Uterus (tissue), 2 donors: ENCODE measurements around the gene PLA2G4B.

Experiments
- POLR2A ChIP-seq, 2 donors: fragments of 450-650 bp; IDR thresholded peaks; one replicate each; pipeline ENCODE4 v1.6.1; 2016; ENCODE audit warnings: antibody characterized with exemption in 2 of 2, mild to moderate bottlenecking in 1 of 2, moderate library complexity in 1 of 2
- TF ChIP-seq, protein P1 (sequence below), 4 experiments: fragments of 200-600 bp in 2 of 4; fragments of 450-650 bp in 2 of 4; sonication (generic) in 2 of 4; IDR thresholded peaks; one replicate each; pipeline ENCODE4 v1.5.1; 2016 to 2019; ENCODE audit warnings: antibody characterized with exemption in 4 of 4, mild to moderate bottlenecking in 2 of 4, moderate library complexity in 1 of 4

DNA sequence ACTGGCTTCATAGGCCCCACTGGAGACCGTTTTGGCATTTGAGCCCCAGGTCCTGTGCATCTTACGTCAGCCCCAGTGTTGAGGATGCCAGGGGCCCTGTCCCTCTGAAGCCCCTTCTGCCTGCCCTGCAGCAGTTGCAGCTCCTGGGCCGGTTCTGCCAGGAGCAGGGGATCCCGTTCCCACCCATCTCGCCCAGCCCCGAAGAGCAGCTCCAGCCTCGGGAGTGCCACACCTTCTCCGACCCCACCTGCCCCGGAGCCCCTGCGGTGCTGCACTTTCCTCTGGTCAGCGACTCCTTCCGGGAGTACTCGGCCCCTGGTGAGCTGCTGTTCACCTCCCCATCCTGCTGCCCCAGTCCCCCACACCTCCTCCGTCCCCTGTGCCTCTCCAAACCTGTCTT, 8.6 kb downstream of the PLA2G4B start:
- TF ChIP-seq, protein P1, sequence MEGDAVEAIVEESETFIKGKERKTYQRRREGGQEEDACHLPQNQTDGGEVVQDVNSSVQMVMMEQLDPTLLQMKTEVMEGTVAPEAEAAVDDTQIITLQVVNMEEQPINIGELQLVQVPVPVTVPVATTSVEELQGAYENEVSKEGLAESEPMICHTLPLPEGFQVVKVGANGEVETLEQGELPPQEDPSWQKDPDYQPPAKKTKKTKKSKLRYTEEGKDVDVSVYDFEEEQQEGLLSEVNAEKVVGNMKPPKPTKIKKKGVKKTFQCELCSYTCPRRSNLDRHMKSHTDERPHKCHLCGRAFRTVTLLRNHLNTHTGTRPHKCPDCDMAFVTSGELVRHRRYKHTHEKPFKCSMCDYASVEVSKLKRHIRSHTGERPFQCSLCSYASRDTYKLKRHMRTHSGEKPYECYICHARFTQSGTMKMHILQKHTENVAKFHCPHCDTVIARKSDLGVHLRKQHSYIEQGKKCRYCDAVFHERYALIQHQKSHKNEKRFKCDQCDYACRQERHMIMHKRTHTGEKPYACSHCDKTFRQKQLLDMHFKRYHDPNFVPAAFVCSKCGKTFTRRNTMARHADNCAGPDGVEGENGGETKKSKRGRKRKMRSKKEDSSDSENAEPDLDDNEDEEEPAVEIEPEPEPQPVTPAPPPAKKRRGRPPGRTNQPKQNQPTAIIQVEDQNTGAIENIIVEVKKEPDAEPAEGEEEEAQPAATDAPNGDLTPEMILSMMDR (IDR thresholded peaks at IDR 0.05) = no peak
- no peak for TF ChIP-seq POLR2A (IDR thresholded peaks at IDR 0.05)
